Activated CD8-positive, alpha-beta T cell treated with anti-CD3 and anti-CD28 coated beads for 36 hours (primary cell): ENCODE measurements around the gene PRND. TPM values are rescaled to one million over a fixed set of nuclear protein-coding genes. Genes with fewer than 3 reads are reported as not detected.
"Not testable (repeated sequence)": the region's sequence is repeated elsewhere in the genome, so short reads cannot be mapped to it uniquely, and the experiment has no call there.

Experiments
- ATAC-seq: fragments of 200-7000 bp; cut with Tn5 transposase; one replicate; pipeline ENCODE4 v1.10.0; 2021; ENCODE audit warnings: mild to moderate bottlenecking, moderate library complexity
- CTCF ChIA-PET: fragments of 350-600 bp; sonication (Branson Sonifier 250); formaldehyde crosslinking; loops from one replicate; lab custom pipeline; 2021; ENCODE audit warnings: antibody characterized with exemption; lab: Charles Lee
- POLR2A ChIA-PET: fragments of 350-600 bp; sonication (Branson Sonifier 250); formaldehyde crosslinking; loops from one replicate; lab custom pipeline; 2021; ENCODE audit warnings: antibody characterized with exemption; lab: Charles Lee
- DNase-seq: peaks from one replicate; pipeline ENCODE4 v3.0.0-alpha.2; 2020
- H3K27ac Mint-ChIP-seq: one replicate; pipeline ENCODE4 v1.8.0; 2021; ENCODE audit warnings: mild to moderate bottlenecking, mixed read lengths
- H3K27me3 Mint-ChIP-seq: one replicate; pipeline ENCODE4 v1.8.0; 2021; ENCODE audit warnings: mixed read lengths
- H3K36me3 Mint-ChIP-seq: one replicate; pipeline ENCODE4 v1.8.0; 2021; ENCODE audit warnings: low read depth, mixed read lengths
- H3K4me1 Mint-ChIP-seq: one replicate; pipeline ENCODE4 v1.8.0; 2021; ENCODE audit warnings: low read depth, mixed read lengths
- H3K4me3 Mint-ChIP-seq: one replicate; pipeline ENCODE4 v1.8.0; 2021; ENCODE audit warnings: mild to moderate bottlenecking, moderate library complexity, mixed read lengths
- H3K9me3 Mint-ChIP-seq: one replicate; pipeline ENCODE4 v1.8.0; 2021; ENCODE audit warnings: mixed read lengths
- CTCF ChIP-seq: fragments of 200-600 bp; IDR thresholded peaks from one replicate; pipeline ENCODE4 v1.8.0; 2022; ENCODE audit warnings: antibody characterized with exemption, mild to moderate bottlenecking
- intact Hi-C: fragments of 100-400 bp; cut with micrococcal nuclease; formaldehyde crosslinking; loops from one replicate; pipeline ENCODE4 v1.10.0; 2022
- total RNA-seq, 2 experiments: library from RNA; stranded (reverse); gene quantifications; one replicate each; pipeline ENCODE4 v1.2.3, GENCODE V29; 2021

Gene PRND
- total RNA-seq, 2 experiments from 2014 or later, result not detected

- ChIA-PET POLR2A (no interaction called here), CTCF (interaction anchor here (2.6 kb wide), 1 partner anchor 186 kb away, joined by 7 read pairs; no protein-coding TSS in a partner anchor)
- ATAC-seq (no peak), DNase-seq (no peak)
- H3K27me3 Mint-ChIP-seq, result no peaks in the 10 kb centered on the region
- H3K4me3 Mint-ChIP-seq, result no peak overlapping the region
- no peaks in the 10 kb centered on the region for H3K4me1 Mint-ChIP-seq
- H3K9me3 Mint-ChIP-seq, result peaks cover 22% of the 10 kb centered on the region
- no peak for TF ChIP-seq CTCF
- intact Hi-C loops, result no loop called here
- H3K36me3 Mint-ChIP-seq, result peaks cover 7% of the 10 kb centered on the region
- no peak overlapping the region for H3K27ac Mint-ChIP-seq
Measured at GRCh38 chr20:4770026-4770425, 48.3 kb downstream of the PRND start.

DNA sequence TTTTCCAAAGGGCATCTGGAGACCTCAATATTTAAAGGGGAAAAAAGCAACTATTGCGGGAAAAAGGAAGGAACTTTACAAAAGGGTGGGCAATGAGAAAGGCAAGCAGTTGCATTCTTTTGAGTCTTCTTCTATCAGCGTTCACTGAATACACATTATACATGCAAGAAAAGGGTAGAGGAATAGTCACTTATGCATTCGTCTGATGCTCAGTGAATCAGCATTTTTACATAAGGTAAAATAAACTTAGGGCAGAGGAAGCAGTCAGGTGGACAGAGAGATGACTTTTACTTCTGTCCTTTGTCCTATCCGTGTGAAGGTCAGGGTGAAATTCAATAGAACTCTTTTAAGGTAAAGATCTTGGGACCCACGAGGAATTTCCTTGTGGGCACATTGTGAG is 49.3 kb downstream of the PRND start:
- no peak overlapping the region for H3K4me3 Mint-ChIP-seq
- H3K4me1 Mint-ChIP-seq, result no peaks in the 10 kb centered on the region
- CTCF ChIA-PET, result interaction anchor here (1.4 to 2.6 kb wide), 2 partner anchors 30 to 185 kb away, joined by 7 to 8 read pairs; no protein-coding TSS in a partner anchor
- no peak overlapping the region for H3K27ac Mint-ChIP-seq
- no peak for TF ChIP-seq CTCF
- ATAC-seq, result no peak
- peaks cover 22% of the 10 kb centered on the region for H3K9me3 Mint-ChIP-seq
- POLR2A ChIA-PET, result no interaction called here
- intact Hi-C loops, result no loop called here
- no peak for DNase-seq
- H3K36me3 Mint-ChIP-seq, result peaks cover 7% of the 10 kb centered on the region
- H3K27me3 Mint-ChIP-seq, result no peaks in the 10 kb centered on the region

DNA sequence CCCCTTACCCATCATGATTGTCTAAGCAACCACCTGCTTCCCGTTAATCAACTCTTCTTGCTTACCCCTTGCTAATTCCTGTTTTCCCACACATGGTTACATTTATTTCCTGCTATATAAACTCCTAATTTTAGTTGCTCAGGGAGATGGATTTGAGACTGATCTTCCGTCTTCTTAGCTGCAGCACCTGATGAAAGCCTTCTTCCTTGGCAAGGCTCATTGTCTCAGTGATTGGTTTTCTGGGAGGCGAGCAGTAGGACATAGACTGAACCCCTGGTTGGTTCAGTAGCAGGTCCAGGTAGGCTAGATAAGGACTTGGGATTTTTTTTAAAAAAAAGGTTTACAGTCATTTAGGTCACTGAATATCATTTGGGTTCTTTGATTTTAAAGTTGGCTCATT is 50.4 kb downstream of the PRND start:
- Mint-ChIP-seq H3K4me3 (no peak overlapping the region), H3K4me1 (no peaks in the 10 kb centered on the region), H3K27ac (no peak overlapping the region), H3K9me3 (peaks cover 22% of the 10 kb centered on the region), H3K27me3 (no peaks in the 10 kb centered on the region), H3K36me3 (peaks cover 7% of the 10 kb centered on the region)
- intact Hi-C loops, result no loop called here
- ChIA-PET POLR2A (no interaction called here), CTCF (interaction anchor here (0.7 to 2.6 kb wide), 3 partner anchors 31 to 184 kb away, joined by 3 to 8 read pairs (median 7); no protein-coding TSS in a partner anchor)
- TF ChIP-seq CTCF, result no peak
- ATAC-seq (no peak), DNase-seq (no peak)

GRCh38 chr20:4773014-4773413 is 51.3 kb downstream of the PRND start:
- CTCF ChIA-PET, H3K27ac Mint-ChIP-seq, intact Hi-C loops, ATAC-seq, DNase-seq, H3K36me3 Mint-ChIP-seq, POLR2A ChIA-PET, H3K27me3 Mint-ChIP-seq, H3K4me3 Mint-ChIP-seq, H3K4me1 Mint-ChIP-seq: not testable (repeated sequence)
- H3K9me3 Mint-ChIP-seq, result peaks cover 22% of the 10 kb centered on the region

DNA sequence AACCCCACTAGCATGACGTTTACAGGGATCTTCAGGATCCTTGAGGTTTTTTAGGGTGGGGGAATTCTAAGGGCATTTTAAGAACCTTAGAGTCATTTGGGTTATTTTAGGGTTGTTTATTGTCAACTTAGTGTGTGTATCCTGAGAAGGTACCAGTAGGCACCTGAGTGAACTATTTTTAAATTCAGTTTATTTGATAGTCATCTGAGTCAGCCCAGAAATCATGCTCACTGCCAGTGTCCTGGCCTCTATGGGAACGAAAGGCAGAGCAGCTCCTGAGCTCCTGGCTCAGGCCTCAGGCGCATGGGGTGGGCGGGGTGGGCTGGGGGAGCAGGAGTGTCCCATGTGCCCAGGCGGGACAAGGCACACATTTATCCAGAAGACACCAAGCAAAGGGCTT is 52.0 kb downstream of the PRND start:
- TF ChIP-seq CTCF, result no peak
- no peak for ATAC-seq
- POLR2A ChIA-PET, result no interaction called here
- Mint-ChIP-seq H3K27me3 (no peaks in the 10 kb centered on the region), H3K4me3 (no peak overlapping the region), H3K9me3 (peaks cover 22% of the 10 kb centered on the region), H3K27ac (no peak overlapping the region), H3K36me3 (peaks cover 7% of the 10 kb centered on the region), H3K4me1 (no peaks in the 10 kb centered on the region)
- no peak for DNase-seq
- CTCF ChIA-PET, result no interaction called here
- intact Hi-C loops, result no loop called here
